Stimulated activated CD8-positive, alpha-beta memory T cell treated with anti-CD3 and anti-CD28 coated beads, Interleukin-15, amount 100 ng/mL, for 1 hour (primary cell): ENCODE results near the gene IMMP2L.

ENCODE experiments used
- DNase-seq: peaks from one replicate; pipeline ENCODE4 v3.0.0-alpha.2; 2020; ENCODE audit warnings: low read depth

Gene IMMP2L

DNA sequence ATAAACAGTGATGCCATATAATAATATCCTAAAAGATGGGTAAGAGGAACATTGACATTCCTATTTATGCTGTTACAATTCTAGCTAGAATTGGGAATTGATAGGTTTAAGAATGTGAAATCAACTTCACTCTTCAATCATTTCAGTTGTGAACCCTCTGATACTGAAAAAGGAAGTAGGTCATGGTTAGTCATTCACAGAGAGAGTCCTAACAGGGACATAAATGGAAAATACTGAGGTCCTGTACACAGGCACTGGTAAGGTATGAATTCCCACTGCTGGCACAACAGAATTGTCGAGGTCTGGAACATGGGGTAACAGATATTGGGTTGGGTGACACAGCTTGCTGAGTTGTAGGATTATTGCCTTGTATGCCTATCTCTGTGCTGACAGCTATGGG, 760.8 kb downstream of the IMMP2L start:
- DNase-seq = no peak

DNA sequence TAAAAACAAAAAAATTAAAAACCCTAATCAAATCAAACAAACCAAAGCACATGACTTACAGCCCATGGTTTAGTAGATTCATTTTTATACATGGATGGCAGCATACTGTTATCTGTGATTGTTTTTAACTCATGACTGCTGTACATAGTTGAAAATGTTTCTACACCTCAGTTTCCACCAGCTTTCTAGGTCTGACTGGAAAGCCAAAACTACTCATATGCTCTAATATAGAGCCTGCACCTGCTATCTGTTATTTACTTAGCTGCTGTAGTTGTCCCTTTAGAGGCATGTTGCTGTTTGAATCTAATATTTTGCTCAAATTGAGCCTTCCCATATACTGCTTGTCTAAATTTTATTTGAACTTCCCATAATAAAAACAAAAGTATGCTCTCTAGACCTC, 761.3 kb downstream of the IMMP2L start:
- DNase-seq = no peak

DNA sequence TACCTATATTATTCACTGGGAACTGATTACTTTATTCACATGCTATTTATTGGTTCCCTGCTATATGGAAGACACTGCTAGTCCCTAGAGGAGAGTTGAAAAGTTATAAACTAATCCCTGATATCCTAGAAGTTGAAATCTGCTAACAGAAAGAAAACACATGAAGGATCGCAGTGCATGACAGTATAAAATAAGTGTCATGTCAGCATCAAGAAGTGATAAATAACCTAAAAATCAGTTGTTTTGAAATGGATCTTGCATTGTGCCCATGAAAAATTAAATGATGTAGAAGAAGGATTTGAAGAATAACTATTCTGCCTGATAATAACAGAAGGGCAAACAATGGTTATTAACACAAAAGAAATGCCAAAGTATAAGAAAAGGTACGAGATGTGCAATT, 764.6 kb downstream of the IMMP2L start:
- no peak for DNase-seq

DNA sequence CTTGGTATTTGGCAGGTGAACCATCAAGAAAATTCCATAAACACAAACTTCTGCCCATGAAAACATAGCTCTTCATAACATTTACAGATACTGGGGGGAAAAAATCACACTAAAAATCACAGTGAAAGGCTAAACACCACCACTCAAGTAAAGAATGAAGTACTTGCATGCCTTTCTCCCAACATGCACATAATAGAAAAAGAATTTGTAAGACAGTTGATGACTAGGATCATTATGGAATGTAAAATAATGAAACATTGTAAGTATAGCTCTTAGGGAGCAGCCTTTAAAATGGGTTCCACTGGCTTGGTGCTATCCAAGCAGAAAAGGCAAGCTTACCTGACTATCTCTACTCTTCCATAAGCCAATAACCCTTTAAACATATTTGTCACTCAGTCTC, 771.3 kb downstream of the IMMP2L start:
- no peak for DNase-seq

DNA sequence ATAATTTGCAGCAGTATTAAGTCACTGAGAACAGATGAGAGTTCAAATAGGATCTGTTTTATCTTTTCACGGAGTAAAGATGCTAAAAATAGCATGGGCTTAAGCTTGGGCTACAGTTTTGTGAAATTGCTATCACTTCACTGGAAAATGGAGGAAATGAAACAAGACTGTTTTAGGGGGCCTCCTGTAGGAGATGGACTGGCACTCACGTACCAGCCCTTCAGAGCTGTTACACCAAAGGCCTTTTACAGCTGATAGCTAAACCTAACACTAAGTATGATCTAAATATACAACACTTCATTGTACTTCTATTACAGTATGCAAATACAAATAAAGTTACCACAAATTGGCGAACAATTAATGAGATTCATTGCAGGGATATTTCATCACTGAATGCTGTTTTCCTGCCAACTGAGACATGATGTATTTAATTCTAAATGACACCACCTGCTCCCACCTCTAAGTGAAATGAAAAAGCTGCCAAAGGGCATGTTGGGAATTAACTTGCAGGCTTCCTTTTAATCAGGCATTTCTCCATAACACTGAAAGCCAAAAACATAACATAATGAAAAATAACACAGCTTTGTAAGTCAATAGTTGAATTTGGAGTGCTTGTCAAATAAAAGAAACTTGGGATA, 775.8 kb downstream of the IMMP2L start:
- no peak for DNase-seq

DNA sequence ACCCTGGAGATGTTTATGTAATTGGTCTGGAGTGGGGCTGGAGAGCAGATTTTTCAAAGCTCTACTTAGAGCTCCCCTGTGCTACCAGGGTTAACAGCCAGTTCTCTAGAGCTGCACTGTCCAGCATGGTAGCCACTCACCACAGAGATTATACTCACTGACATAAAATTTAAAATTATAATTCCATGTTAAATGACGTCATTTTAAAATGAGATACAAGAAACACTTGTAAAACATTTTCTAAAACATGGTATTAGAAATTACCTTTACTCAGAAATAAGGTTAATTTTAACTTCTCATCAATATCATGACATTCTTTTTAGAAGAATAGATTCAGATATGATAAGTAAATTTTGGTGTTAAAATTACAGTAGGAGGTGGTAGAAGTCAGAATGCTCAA, 777.5 kb downstream of the IMMP2L start:
- DNase-seq = no peak

DNA sequence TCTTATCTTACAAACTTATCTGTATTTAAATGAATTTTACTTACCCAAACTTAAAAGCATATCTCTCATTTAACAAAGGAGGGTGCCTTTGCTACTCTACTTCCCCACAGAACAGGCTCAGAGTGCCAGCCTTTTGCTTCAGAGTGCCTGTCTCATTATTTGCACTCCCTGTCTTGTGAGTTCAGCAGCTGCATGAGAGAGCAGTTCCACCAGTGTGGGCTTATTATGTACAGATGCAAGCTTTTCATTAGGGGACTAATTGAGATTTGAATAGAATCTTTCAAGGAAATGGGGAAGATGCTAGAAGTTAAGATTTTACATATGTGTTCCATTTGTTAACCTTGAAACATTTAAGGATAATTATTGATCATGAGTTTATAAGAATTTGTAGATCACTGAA, 781.6 kb downstream of the IMMP2L start:
- DNase-seq = no peak

DNA sequence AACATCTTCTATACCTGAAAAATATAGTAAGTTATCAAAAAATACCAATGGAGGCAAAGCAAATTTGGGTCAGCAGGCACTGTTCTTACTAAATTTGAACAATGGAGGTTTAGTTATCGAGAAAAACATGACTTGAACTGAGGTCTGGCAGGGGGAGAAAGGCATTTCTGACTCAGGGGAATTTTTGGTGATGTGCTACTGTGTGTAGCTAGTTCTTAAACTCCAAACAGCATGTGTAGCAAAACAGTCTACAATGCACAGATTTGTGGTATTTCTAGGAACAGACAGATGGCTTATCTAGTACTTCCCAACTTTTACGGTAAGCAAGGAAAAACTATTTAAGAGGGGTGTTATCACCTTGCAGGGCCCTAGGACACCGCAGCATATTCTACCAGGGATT, 783.0 kb downstream of the IMMP2L start:
- DNase-seq = no peak

DNA sequence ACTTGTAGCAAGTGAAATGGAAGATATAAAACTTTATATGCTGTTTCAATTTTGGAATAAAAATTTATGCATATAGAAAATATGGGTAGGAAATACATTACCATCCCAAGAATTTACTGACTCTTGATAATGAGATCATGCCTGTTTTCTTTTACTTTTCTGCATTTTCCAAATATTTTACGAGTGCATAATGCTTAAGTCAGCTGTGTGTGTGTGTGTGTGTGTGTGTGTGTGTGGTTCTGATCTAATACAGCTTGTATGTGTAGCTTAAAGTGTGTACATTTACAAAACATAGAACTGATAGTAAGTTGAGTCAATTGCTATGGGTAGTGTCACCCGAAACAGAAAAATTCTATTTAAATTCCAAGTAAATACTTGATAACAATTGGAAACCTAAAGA, 787.2 kb downstream of the IMMP2L start:
- no peak for DNase-seq

DNA sequence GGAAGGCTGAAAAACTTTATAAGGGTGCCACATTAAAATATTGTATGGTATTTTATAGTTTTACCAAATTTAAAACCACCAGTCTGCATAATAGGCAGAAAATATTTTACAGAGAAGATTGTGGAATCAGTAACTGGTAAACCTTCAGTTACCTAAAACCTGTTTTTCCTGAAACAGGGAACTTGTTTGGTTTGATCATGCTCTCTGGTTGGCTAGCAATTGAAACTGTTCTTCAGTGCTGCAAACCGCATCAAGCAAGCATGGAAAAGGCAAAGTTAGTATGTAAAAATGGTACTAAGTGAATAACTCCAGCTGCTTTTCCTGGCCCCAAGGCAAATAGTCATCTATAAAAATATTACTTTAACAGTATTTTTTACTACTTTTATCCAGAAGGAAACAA, 788.2 kb downstream of the IMMP2L start:
- DNase-seq = no peak

DNA sequence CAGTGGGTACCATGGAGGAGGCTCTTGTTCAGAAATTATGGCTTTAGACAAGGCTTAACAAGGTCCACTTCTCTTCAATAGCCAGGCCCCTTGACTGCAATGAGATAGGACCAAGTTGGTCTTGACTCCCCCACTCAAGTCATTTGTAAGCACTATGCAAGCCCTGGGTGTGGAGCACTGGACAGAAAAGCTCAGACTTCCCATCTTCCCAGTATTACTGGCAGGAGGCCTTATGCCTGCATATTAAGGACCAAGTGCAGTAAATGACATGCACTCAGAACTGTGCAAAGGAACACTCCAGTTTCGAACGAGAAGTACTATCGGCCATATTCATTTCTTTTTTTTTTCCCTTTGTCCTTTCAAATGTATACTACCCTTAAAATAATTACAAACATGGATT, 789.7 kb downstream of the IMMP2L start:
- DNase-seq = no peak

DNA sequence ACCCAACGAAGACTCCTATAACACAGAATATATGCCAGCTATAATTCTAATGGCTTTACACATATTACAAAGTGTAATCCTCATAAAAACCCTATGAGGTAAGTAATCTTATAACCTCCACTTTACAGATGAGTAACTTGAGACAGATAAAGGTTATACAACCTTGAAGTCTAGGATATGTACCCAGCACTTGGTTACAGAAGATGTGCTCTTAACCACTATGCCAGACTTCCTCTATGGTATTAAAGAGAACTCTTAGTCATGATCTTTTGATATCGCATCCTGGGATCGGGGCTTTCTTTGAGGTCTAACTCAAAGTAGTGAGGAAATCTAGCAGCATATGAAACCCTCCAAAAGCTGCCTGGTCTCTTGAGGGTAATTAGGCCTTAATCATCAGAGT, 790.6 kb downstream of the IMMP2L start:
- no peak for DNase-seq

DNA sequence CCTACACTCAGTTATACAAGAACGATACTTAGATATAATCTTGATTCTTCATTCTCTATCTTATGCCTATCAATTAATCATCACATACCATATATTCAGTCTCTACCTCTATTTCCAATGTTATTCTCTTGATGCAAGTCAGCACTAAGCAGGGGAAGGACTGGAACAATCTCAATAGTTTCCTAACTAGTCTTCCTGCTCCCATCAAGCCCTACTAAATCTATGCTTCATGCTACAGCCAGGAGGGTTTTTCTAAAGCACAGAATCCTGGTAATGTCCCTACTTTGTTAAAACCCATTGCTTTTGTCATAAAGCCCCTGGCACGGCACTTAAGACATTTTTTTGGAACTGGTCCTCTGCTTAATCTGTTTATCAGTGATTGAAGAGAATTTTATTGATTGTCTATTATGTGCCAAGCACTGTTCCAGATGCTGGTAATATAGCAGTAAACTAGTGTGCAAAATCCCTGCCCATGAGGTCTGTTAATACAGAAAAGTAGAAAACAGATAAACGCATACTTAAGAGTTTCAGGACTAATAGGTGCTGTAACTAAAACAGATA, 794.7 kb downstream of the IMMP2L start:
- no peak for DNase-seq

DNA sequence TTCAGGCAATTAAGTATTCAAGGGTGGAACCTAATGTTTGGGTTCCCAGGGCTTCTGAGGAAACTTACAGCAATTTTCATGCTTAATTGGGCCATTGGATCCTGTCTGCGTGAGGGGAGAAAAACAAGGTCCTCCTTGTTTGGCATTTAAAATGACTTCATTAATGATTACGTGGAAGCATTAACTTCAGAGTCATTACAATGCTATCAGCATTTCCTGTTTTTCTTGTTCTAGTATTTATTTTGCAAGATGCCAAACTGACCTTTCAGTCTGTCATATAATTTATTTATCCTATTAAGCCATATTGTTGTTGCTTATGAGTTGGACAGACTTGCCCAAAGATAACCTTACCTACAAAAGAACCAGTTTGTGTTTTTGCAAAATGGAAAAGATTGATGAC, 795.4 kb downstream of the IMMP2L start:
- DNase-seq = no peak

DNA sequence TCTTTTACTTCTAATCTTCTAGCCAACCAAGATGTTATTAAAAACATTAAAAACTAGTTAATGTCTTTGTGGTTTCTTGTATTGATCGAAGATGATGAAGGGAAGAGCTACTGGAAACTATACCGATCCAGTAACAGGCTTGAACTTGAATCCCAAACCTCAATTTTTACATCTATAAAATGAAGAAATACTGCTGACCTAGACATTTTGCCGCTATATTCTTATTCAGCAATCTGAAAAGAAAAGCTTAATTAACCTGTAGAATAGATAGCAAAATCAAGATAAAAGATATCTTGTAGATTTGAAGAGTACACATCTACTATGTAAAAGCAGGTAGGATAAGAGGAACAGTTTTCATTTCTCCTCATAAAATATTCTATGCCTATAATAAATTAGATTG, 797.4 kb downstream of the IMMP2L start:
- no peak for DNase-seq

DNA sequence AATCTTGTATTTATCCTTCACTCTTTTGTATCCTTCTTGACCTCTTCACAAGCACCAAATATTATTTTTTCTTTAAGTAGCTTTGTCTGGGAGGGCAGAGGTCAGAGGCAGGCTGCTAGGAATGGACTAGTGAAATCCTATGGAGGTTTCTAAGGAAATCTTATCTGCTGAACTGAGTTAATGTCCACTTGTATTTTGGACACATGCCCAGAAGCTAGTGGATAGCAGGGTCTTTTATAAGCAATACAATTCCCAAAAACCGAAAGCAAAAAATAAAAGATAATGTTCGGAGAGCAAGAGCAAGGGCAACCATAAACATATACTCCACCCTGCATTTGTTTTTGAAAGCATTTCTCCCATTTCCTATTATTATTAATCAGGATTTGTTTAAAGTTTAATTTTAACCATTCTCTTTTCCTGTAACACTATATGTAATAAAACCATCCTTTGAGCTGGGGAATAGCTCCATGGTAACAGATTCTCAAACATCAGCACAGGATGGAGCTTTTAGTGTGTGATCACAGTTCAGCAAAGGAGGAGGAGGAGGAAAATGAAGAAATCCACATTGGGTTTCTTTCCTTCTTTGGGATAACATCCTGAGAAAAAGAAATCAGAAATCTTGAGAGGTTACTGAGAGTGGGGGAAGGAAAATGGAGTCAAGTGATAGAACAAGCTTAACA, 799.6 kb downstream of the IMMP2L start:
- no peak for DNase-seq

DNA sequence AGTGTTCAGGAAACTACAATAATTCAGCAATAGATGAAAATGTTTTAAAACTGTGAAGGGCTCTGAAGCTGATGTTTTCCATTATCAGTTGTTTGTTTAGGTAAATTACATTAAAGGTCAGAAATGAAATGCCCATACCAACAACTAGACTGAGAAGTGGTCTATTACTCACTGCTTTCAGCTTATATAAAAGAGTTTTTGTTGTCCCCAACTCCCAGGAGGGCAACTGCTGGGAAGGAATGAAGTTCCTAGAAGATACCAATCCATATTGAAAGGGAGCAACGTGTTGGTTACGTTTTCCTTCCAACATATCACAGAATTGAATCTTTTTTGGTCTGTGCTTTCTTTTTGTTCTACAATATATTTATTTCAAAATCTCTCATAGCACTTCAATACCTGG, 802.0 kb downstream of the IMMP2L start:
- DNase-seq = no peak

DNA sequence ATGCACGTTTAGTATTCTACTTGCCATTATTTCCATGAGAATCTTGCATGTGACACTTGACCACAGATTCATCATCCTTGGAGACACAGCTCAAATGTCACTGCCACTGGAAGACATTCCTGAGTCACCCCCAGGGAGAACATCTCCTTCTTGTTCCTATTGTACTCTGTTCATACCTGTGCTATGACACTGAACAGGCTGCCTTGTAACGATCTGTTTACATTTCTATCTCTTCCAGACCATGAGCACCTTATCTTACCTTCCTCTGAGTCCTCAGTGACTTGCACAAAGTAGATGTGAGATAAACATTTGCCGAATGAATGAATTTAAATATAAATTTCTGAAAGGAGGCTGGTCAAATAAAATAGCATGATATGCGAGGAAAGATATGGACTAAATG, 803.2 kb downstream of the IMMP2L start:
- DNase-seq = no peak

DNA sequence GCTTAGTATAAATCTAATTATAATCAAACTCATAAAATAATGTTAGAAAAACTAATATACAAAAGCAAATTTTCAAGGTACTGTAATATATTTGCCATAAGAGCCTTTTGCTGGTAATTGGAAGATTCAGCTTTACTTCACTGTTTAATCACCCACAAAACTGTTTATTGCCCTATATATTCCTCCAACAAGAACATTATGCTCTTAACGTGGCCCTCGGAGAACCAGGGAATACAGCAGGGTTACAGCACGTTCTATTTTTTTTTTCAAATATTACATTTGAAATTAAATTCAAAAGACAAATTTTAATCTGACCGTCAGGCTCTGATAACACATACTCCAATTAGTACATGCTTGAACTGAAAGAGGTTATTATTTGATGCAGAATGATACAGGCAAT, 807.6 kb downstream of the IMMP2L start:
- DNase-seq = no peak

DNA sequence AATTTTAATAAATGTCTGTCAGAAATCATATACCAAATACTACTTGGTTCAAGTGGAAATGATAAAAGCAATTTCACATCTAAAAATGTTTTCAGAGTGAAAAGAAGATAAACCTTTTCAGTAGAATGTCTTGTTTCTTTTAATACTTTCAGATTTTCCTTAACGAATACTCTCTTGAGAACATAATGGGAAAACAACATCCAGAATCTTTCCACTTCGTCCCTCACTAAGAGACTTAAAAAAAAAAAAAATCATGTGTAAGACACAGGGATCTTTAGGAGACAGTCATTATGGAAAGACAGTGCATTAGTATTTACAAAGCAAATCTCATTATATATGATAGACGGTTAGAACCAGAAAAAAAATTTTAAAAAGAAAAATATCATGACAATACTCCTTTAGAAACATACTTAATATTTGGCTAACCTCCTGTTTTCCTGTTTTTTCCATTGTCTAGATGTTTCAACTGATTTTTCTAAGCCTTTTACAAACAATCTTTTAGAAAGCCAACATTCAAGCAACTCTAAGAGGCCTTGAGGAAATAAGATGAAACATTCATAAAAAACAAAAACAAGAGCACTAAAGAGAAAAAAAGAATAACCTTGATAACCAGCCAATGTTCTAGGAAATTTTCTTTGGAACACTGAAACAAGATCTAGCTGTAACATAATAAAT, 811.2 kb downstream of the IMMP2L start:
- no peak for DNase-seq

DNA sequence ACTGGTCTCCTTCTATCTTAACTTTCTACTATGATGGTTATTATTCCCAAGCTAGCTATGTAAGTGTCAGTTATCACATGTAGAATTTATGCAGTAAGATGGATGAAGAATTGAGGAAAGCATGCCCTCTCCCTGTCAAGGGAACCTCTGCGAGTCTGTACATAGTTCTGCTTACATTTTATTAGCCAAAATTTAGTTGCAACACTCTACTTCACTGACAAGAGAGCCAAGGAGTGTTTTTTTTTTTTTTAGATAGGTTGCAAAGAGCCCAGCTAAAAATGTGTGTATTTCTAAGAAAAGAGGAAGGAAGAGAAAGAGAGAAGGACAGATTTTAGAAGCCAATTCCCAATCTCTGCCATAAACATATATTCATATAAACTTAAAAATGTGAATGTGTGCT, 829.1 kb downstream of the IMMP2L start:
- no peak for DNase-seq

DNA sequence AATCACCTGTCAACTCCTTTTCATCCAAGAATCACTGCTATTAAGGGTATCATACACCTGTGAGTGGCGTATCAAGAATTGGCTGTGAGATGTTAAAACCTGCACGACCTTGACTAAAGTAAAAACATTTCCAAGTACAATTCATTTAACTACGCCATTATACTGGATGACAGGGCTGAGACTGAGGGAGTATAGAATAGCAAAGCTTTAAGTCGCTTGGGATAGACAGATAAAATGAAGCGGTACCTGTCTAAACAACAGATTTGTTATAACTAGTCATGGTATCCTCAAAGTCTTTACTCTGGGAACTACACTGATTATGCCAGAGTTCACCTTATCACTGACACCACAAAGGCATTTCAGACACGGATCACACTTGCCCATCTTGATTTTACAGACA, 837.5 kb downstream of the IMMP2L start:
- DNase-seq = no peak

DNA sequence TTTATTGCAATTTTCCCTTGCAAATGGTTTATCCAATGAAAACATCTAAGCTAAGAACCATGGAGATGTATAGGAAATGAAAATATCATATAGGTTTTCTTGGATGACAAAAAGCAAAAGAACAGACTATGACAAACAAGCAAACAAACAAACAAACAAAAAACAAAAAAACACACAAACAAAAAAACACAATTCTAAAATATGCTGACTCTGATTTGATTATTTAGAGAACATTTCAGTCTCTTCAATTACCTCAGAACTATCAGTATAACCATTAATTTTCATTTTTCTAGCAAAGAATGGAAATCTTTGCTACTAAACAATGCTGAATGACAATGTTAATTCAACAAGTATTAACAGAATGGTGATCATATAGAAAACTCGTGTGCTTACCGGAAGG, 840.9 kb downstream of the IMMP2L start:
- no peak for DNase-seq
